HepG2 (cell line): ENCODE data around the gene MRFAP1L1. TPM values are rescaled to one million over a fixed set of nuclear protein-coding genes. Genes with fewer than 3 reads are reported as not detected.

Experiments used
- HNRNPL ChIP-seq: fragments of 200-400 bp; formaldehyde crosslinking; IDR thresholded peaks from 2 replicates; pipeline ENCODE4 v1.6.1; 2017; ENCODE audit warnings: mild to moderate bottlenecking, low read depth, low read length
- IRX3 ChIP-seq: sonication (generic); formaldehyde crosslinking; IDR thresholded peaks from 2 replicates; pipeline ENCODE4 v1.8.1; 2023; ENCODE audit warnings: mild to moderate bottlenecking, low read depth, missing genetic modification reagents, borderline replicate concordance
- REPIN1 ChIP-seq: sonication (generic); formaldehyde crosslinking; IDR thresholded peaks from 2 replicates; pipeline ENCODE4 v1.8.0; 2022; ENCODE audit warnings: missing genetic modification reagents, low read depth, mild to moderate bottlenecking, borderline replicate concordance
- SMAD3 ChIP-seq: sonication (generic); formaldehyde crosslinking; IDR thresholded peaks from 2 replicates; pipeline ENCODE4 v1.4.0; 2020; ENCODE audit warnings: missing genetic modification reagents
- SOX13 ChIP-seq, 3 experiments: fragments of 450-650 bp in 1 of 3; sonication (generic) in 1 of 3; formaldehyde crosslinking in 1 of 3; IDR thresholded peaks in 2 of 3; conservative IDR thresholded peaks in 1 of 3; 2 replicates each; pipeline versions ENCODE4 v1.5.0 to v1.6.1; 2016 to 2020; ENCODE audit warnings: antibody characterized with exemption in 1 of 3, mild to moderate bottlenecking in 1 of 3, missing compliant biosample characterization in 1 of 3, missing genetic modification reagents in 1 of 3, moderate library complexity in 1 of 3
- ZNF235 ChIP-seq: sonication (generic); formaldehyde crosslinking; IDR thresholded peaks from 2 replicates; pipeline ENCODE4 v1.8.1; 2023; ENCODE audit warnings: mild to moderate bottlenecking, missing genetic modification reagents, borderline replicate concordance
- polyA plus RNA-seq, 8 experiments: library from polyadenylated mRNA; depleted of rRNA in 3 of 8; stranded (reverse) in 7 of 8; unstranded in 1 of 8; fragments of >200 nt; fragmentation: Illumina TruSeq in 4 of 8; extraction: Trizol in 4 of 8; gene quantifications; 2 replicates each; pipeline versions ENCODE4 v1.2.1 to v1.2.3, GENCODE V29; 2011 to 2016; ENCODE audit warnings: low read depth in 4 of 8, missing spikeins in 1 of 8, mixed read lengths in 1 of 8; ENCODE audit not compliant: insufficient read depth in 1 of 8
- total RNA-seq, 5 experiments: library from RNA; depleted of rRNA; stranded (reverse); fragments of >200 nt; fragmentation: Illumina TruSeq; extraction: Trizol; gene quantifications; 2 replicates each; pipeline ENCODE4 v1.2.3, GENCODE V29; 2016; ENCODE audit warnings: low read depth in 1 of 5
- TF ChIP-seq, protein P1 (sequence below): sonication (generic); formaldehyde crosslinking; IDR thresholded peaks from 2 replicates; pipeline ENCODE4 v1.9.0; 2021; ENCODE audit warnings: missing genetic modification reagents, borderline replicate concordance
- TF ChIP-seq, protein P2 (sequence below): sonication (generic); formaldehyde crosslinking; IDR thresholded peaks from 2 replicates; pipeline ENCODE4 v1.4.0; 2020; ENCODE audit warnings: mild to moderate bottlenecking, low read depth, missing genetic modification reagents
- TF ChIP-seq, protein P3 (sequence below): sonication (generic); formaldehyde crosslinking; IDR thresholded peaks from 2 replicates; pipeline ENCODE4 v1.8.0; 2022; ENCODE audit warnings: mild to moderate bottlenecking, missing genetic modification reagents
- TF ChIP-seq, protein P4 (sequence below): sonication (generic); formaldehyde crosslinking; IDR thresholded peaks from 2 replicates; pipeline ENCODE4 v1.4.0; 2020; ENCODE audit warnings: mild to moderate bottlenecking, missing genetic modification reagents

The MRFAP1L1 gene
- total and polyA plus RNA-seq, 2 of the 13 experiments (the other 11 are each of a cell fraction or from before 2014, with no cell fraction given): 44.8 to 76.6 TPM

DNA sequence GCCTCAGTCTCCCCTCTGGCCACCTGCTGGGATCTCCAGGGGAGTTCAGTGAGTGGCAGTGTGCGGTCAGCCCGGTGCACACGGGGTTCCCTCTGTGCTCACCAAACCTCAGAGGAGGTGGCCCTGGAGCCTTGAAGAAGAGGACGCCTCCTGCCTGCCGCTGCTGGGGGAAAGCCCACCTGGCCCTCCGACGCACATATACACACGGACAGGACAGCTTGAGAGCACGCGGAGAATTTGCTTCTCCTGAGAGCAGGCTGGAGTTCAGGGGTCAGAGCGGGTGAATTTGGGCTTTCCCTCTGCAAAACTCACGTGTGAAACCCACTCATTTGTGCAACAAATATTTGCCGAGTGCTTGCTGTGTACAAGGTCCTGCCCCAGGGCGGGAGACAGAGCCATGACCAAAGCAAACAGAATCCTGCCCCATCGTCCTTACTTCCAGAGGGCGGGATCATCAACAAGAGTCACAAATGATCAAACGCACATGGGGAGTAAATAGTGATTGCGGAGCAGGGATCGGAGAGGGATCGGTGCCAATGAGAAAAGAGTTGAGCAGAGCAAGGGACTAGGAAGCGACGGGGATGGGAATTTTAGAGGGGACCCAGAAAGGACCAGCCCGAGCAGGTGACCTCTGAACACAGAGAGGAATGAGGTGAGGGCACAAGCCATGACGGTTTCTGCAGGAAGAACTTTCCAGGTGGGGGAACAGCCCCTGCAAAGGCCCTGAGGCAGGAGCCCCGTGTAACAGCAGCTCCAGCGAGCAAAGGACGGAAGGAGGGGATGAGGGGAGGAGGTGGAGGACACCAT is 23.9 kb upstream of the MRFAP1L1 start (continued):
- TF ChIP-seq, protein P1, sequence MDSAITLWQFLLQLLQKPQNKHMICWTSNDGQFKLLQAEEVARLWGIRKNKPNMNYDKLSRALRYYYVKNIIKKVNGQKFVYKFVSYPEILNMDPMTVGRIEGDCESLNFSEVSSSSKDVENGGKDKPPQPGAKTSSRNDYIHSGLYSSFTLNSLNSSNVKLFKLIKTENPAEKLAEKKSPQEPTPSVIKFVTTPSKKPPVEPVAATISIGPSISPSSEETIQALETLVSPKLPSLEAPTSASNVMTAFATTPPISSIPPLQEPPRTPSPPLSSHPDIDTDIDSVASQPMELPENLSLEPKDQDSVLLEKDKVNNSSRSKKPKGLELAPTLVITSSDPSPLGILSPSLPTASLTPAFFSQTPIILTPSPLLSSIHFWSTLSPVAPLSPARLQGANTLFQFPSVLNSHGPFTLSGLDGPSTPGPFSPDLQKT (CRISPR knock-in tag): no peak
- TF ChIP-seq REPIN1 (CRISPR knock-in tag) (peak; percentile 87), SMAD3 (CRISPR knock-in tag) (peak; percentile 47; the same call in 1 of the 2 replicates), SOX13 (IDR thresholded peaks at IDR 0.05) (no peak; the same call in 1 of the 2 replicates), SOX13 (CRISPR knock-in tag; conservative IDR thresholded peaks at IDR 0.05 in 1 of 2, IDR thresholded peaks at IDR 0.05 in 1 of 2) (peak in 1 of 2 experiments; percentile 81; a peak in 2 of 4 replicates), HNRNPL (0 out of 2 replicates have a peak, but pooled peaks have one; percentile 31), ZNF235 (CRISPR knock-in tag) (no peak), IRX3 (CRISPR knock-in tag) (0 out of 2 replicates have a peak, but pooled peaks have one; percentile 61)
- TF ChIP-seq, protein P2, sequence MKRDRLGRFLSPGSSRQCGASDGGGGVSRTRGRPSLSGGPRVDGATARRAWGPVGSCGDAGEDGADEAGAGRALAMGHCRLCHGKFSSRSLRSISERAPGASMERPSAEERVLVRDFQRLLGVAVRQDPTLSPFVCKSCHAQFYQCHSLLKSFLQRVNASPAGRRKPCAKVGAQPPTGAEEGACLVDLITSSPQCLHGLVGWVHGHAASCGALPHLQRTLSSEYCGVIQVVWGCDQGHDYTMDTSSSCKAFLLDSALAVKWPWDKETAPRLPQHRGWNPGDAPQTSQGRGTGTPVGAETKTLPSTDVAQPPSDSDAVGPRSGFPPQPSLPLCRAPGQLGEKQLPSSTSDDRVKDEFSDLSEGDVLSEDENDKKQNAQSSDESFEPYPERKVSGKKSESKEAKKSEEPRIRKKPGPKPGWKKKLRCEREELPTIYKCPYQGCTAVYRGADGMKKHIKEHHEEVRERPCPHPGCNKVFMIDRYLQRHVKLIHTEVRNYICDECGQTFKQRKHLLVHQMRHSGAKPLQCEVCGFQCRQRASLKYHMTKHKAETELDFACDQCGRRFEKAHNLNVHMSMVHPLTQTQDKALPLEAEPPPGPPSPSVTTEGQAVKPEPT (CRISPR knock-in tag): 0 out of 2 replicates have a peak, but pooled peaks have one; percentile 69
- TF ChIP-seq, protein P3, sequence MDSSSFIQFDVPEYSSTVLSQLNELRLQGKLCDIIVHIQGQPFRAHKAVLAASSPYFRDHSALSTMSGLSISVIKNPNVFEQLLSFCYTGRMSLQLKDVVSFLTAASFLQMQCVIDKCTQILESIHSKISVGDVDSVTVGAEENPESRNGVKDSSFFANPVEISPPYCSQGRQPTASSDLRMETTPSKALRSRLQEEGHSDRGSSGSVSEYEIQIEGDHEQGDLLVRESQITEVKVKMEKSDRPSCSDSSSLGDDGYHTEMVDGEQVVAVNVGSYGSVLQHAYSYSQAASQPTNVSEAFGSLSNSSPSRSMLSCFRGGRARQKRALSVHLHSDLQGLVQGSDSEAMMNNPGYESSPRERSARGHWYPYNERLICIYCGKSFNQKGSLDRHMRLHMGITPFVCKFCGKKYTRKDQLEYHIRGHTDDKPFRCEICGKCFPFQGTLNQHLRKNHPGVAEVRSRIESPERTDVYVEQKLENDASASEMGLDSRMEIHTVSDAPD (CRISPR knock-in tag): no peak; the same call in 1 of the 2 replicates
- TF ChIP-seq, protein P4, sequence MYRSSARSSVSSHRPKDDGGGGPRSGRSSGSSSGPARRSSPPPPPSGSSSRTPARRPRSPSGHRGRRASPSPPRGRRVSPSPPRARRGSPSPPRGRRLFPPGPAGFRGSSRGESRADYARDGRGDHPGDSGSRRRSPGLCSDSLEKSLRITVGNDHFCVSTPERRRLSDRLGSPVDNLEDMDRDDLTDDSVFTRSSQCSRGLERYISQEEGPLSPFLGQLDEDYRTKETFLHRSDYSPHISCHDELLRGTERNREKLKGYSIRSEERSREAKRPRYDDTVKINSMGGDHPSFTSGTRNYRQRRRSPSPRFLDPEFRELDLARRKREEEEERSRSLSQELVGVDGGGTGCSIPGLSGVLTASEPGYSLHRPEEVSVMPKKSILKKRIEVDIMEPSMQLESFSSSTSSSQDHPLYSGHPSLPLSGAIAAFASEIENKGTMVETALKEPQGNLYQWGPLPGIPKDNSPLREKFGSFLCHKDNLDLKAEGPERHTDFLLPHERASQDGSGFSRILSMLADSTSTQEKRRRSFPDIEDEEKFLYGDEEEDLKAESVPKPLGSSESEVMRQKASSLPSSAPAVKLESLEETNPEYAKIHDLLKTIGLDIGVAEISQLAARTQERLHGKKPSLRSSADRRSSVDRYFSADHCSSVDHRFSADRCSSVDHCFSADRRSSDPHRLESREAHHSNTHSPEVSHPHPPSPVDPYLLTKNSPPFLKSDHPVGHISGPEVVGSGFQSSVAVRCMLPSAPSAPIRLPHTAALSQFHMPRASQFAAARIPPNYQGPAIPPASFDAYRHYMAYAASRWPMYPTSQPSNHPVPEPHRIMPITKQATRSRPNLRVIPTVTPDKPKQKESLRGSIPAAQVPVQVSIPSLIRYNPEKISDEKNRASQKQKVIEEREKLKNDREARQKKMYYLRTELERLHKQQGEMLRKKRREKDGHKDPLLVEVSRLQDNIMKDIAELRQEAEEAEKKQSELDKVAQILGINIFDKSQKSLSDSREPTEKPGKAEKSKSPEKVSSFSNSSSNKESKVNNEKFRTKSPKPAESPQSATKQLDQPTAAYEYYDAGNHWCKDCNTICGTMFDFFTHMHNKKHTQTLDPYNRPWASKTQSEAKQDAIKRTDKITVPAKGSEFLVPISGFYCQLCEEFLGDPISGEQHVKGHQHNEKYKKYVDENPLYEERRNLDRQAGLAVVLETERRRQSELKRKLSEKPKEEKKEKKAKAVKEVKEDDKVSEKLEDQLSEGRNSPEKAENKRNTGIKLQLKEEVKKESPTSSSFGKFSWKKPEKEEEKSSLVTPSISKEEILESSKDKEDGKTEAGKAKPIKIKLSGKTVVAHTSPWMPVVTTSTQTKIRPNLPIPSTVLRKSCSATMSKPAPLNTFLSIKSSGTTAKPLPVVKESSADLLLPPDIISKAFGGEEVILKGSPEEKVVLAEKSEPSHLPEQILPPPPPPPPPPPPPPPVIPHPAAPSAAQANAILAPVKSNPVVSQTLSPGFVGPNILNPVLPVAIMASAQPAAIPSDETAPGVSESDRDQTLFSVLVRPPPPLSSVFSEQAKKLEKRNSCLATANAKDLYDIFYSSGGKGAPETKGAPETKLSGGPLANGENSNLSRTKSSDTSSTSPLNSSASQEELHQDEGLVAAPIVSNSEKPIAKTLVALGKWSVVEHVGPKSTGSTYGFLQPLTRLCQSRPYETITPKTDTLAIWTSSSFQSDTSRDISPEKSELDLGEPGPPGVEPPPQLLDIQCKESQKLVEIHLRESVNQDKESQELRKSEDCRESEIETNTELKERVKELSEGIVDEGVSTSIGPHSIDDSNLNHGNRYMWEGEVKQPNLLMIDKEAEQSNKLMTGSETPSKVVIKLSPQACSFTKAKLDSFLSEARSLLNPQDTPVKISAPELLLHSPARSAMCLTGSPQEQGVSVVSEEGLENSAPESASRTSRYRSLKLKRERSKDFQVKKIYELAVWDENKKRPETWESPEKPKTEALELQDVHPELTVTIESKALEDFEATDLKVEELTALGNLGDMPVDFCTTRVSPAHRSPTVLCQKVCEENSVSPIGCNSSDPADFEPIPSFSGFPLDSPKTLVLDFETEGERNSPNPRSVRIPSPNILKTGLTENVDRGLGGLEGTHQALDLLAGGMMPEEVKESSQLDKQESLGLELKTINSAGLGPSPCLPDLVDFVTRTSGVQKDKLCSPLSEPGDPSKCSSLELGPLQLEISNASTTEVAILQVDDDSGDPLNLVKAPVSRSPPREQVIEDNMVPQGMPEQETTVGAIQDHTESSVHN (CRISPR knock-in tag): 0 out of 2 replicates have a peak, but pooled peaks have one; percentile 71
